ENCODE data around the gene MB21D2. TPM values are rescaled to one million over a fixed set of nuclear protein-coding genes. Genes with fewer than 3 reads are reported as not detected.

Gene MB21D2
- total and polyA plus RNA-seq, 12 donors: 1.4 to 16.8 (median 5.8) TPM

DNA sequence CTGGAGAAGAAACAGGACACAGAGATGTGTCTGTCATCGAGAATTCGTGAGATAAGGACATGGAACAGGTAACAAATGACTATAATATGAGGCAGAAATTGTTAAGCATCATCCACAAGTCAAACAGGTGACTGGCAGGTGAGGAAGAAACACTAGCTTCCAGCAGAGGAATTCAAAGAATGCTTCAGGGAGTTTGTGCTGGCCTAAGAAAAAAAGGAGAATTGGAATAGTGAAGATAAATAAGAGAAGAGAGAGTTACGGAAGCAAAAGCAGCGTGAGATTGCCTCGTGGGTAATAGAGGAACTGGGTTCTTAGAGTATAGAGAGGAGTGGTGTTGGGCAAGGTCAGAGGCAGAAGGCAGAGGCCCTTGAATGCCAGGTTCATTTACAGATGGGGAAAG, 167.5 kb downstream of the MB21D2 start:
- Histone ChIP-seq H3K27me3 (peaks cover 4% of the 10 kb centered on the region), H3K4me1 (replicated peaks in 1 of 2) (no peaks in the 10 kb centered on the region), H3K9me3 (replicated peaks in 1 of 3) (no peaks in the 10 kb centered on the region), H3K27ac (no peak overlapping the region), H3K36me3 (replicated peaks in 1 of 2) (no peaks in the 10 kb centered on the region), H3K4me3 (no peak overlapping the region)
- TF ChIP-seq CTCF (IDR thresholded peaks at IDR 0.05): no peak
- TF ChIP-seq POLR2A (IDR thresholded peaks at IDR 0.05): no peak
- intact Hi-C loops (cut with DNase I): no loop called here
- 48 to 77% (median 68%) methylated on average over 5 of the region's 5 CpGs for WGBS, 4 donors
- DNase-seq: no peak

DNA sequence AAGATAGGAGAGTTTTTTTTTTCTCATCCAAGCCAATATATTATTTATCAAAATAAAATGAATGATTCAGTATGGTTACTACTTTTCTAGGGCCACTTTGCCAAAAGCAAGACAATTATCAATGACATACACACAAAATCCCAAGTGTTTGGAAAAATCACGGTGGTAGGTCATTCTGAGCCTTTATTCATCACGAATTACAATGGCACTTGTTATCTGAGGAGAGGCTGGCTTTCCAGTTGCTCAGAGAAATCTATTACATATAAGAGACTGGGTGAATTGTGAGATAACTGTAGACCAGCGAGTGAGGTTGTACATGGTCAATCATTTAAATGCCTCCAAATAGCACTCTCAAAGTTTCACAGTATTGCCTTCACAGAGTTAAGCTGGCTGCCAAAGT, 169.9 kb downstream of the MB21D2 start:
- intact Hi-C loops (cut with DNase I): no loop called here
- Histone ChIP-seq H3K4me3 (no peak overlapping the region), H3K27me3 (peaks cover 4% of the 10 kb centered on the region), H3K9me3 (replicated peaks in 1 of 3) (no peaks in the 10 kb centered on the region), H3K36me3 (replicated peaks in 1 of 2) (no peaks in the 10 kb centered on the region), H3K27ac (no peak overlapping the region), H3K4me1 (replicated peaks in 1 of 2) (no peaks in the 10 kb centered on the region)
- DNase-seq: no peak
- TF ChIP-seq CTCF (IDR thresholded peaks at IDR 0.05): no peak
- no peak for TF ChIP-seq POLR2A (IDR thresholded peaks at IDR 0.05)
- WGBS, 4 donors: 42 to 48% (median 46%) methylated on average over 3 of the region's 3 CpGs

DNA sequence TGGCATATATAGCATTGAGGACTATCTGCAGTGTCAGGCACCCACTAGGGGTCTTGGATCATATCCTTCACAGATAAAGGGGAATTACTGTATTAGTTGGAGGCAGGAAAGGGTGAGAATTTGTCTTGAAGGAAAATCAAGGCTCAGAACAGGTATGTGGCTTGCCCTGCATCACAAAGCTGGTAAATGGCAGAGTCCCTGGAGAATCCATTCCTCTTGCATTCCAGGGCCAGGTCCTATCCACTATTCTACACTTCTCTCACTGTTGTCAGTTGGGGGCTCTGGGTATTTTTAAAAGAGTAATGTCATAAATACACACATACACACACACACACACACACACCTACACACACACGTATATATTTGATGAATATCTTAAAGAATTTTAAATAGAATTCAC, 170.5 kb downstream of the MB21D2 start:
- no peaks in the 10 kb centered on the region for H3K9me3 ChIP-seq (replicated peaks in 1 of 3)
- no peak for DNase-seq
- intact Hi-C loops (cut with DNase I): no loop called here
- H3K27ac ChIP-seq: no peak overlapping the region
- 48 to 70% (median 54%) methylated on average over 1 of the region's 1 CpG for WGBS, 4 donors
- no peak for TF ChIP-seq POLR2A (IDR thresholded peaks at IDR 0.05)
- H3K4me1 ChIP-seq (replicated peaks in 1 of 2): no peaks in the 10 kb centered on the region
- no peak overlapping the region for H3K4me3 ChIP-seq
- H3K36me3 ChIP-seq (replicated peaks in 1 of 2): no peaks in the 10 kb centered on the region
- H3K27me3 ChIP-seq: peaks cover 4% of the 10 kb centered on the region

Other genes starting within 250 kb of the MB21D2 start
- gene FGF12, start 190.3 kb downstream of the MB21D2 start, total RNA-seq: 100 to 1,000 TPM in 3 of 9 donors, 10 to 100 TPM in 6; 23.3 to 119 (median 79.0) TPM
- 100 to 1,000 TPM in 2 of 3 donors, 10 to 100 TPM in 1; 42.4 to 286 (median 126) TPM for gene FGF12, start 190.3 kb downstream of the MB21D2 start, polyA plus RNA-seq

All from adrenal gland (tissue), 12 donors.